Astrocyte of the spinal cord (primary cell): ENCODE data around the gene CMC2.

Source experiments
- DNase-seq: peaks from one replicate; pipeline ENCODE4 v3.0.0; 2011; ENCODE audit warnings: low read depth, low spot score
- H3K4me3 ChIP-seq: 2 replicates; pipeline ENCODE4 v1.5.1; 2011; ENCODE audit warnings: low read depth, mild to moderate bottlenecking, low read length, moderate library complexity
- CTCF ChIP-seq: IDR thresholded peaks from 2 replicates; pipeline ENCODE4 v1.5.1; 2012; ENCODE audit warnings: low read depth, mild to moderate bottlenecking, low read length, inconsistent platforms
- in situ Hi-C: cut with HindIII; loops from 2 replicates; pipeline ENCODE4 v1.10.0; 2017; ENCODE audit warnings: low sequenced_read_pairs

The CMC2 gene

GRCh38 chr16:81006813-81007695, at the start of gene CMC2, which contains the start of gene CENPN:
TSS of gene CMC2 (minus strand) at chr16:81006885. CDS start at chr16:80997394, 9,491 bp downstream.
TSS of gene CENPN (plus strand) at chr16:81007214. CDS start at chr16:81011940, 4,726 bp downstream.
- peak; percentile 3 for TF ChIP-seq CTCF
- H3K4me3 ChIP-seq, result peak within 1 kb of the TSS; percentile 88
- in situ Hi-C loops, result no loop called here
- DNase-seq, result peak; percentile 100

GRCh38 chr16:81053761-81054160, 47.1 kb upstream of the CMC2 start:
- TF ChIP-seq CTCF, result no peak
- in situ Hi-C loops, result no loop called here
- no peak for DNase-seq
- H3K4me3 ChIP-seq, result no peak overlapping the region

- TF ChIP-seq CTCF, result no peak
- in situ Hi-C loops, result no loop called here
- DNase-seq, result no peak
- H3K4me3 ChIP-seq, result no peak overlapping the region
Measured at GRCh38 chr16:81042821-81043220, 36.1 kb upstream of the CMC2 start.

GRCh38 chr16:81041696-81042095, 35.0 kb upstream of the CMC2 start:
- no peak for DNase-seq
- no peak for TF ChIP-seq CTCF
- in situ Hi-C loops, result no loop called here
- H3K4me3 ChIP-seq, result no peak overlapping the region

GRCh38 chr16:81040842-81041241, 34.2 kb upstream of the CMC2 start:
- no peak for TF ChIP-seq CTCF
- in situ Hi-C loops, result no loop called here
- H3K4me3 ChIP-seq, result no peak overlapping the region
- no peak for DNase-seq

- no peak for TF ChIP-seq CTCF
Measured at GRCh38 chr16:81040131-81040530, 33.4 kb upstream of the CMC2 start.

More at GRCh38 chr16:81040131-81040530, 33.4 kb upstream of the CMC2 start:
- in situ Hi-C loops, result no loop called here
- no peak for DNase-seq
- H3K4me3 ChIP-seq, result no peak overlapping the region
